Measurements from ENCODE around the gene DNM1L.

DNA sequence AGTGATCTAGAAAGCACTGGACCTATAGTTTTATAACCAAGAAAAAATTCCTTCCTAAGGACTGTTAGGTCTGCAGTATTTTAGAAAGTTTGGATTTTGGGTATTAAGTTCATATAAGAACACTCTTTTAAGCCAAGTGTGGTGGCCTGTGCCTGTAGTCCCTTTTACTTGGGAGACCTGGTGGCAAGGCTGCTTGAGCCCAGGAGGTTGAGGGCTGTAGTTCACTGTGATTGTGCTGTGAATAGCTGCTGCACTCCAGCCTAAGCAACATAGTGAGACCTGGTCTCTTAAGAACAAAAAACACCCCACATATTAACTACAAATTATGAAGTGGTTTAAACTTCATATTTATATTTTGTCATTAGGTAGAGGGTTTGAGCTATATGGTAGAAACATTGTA is 9.7 kb downstream of the DNM1L start:
- TF ChIP-seq, protein P1, sequence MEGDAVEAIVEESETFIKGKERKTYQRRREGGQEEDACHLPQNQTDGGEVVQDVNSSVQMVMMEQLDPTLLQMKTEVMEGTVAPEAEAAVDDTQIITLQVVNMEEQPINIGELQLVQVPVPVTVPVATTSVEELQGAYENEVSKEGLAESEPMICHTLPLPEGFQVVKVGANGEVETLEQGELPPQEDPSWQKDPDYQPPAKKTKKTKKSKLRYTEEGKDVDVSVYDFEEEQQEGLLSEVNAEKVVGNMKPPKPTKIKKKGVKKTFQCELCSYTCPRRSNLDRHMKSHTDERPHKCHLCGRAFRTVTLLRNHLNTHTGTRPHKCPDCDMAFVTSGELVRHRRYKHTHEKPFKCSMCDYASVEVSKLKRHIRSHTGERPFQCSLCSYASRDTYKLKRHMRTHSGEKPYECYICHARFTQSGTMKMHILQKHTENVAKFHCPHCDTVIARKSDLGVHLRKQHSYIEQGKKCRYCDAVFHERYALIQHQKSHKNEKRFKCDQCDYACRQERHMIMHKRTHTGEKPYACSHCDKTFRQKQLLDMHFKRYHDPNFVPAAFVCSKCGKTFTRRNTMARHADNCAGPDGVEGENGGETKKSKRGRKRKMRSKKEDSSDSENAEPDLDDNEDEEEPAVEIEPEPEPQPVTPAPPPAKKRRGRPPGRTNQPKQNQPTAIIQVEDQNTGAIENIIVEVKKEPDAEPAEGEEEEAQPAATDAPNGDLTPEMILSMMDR (IDR thresholded peaks at IDR 0.05): no peak
- no peak for TF ChIP-seq POLR2A (IDR thresholded peaks at IDR 0.05)

All from lower leg skin (tissue), 3 donors.